CD4-positive, alpha-beta T cell treated with Interleukin-10 for 1 hour (primary cell): ENCODE data around the gene TMEM171.

Source experiments
- DNase-seq: peaks from one replicate; pipeline ENCODE4 v3.0.0-alpha.2; 2020

The TMEM171 gene

DNA sequence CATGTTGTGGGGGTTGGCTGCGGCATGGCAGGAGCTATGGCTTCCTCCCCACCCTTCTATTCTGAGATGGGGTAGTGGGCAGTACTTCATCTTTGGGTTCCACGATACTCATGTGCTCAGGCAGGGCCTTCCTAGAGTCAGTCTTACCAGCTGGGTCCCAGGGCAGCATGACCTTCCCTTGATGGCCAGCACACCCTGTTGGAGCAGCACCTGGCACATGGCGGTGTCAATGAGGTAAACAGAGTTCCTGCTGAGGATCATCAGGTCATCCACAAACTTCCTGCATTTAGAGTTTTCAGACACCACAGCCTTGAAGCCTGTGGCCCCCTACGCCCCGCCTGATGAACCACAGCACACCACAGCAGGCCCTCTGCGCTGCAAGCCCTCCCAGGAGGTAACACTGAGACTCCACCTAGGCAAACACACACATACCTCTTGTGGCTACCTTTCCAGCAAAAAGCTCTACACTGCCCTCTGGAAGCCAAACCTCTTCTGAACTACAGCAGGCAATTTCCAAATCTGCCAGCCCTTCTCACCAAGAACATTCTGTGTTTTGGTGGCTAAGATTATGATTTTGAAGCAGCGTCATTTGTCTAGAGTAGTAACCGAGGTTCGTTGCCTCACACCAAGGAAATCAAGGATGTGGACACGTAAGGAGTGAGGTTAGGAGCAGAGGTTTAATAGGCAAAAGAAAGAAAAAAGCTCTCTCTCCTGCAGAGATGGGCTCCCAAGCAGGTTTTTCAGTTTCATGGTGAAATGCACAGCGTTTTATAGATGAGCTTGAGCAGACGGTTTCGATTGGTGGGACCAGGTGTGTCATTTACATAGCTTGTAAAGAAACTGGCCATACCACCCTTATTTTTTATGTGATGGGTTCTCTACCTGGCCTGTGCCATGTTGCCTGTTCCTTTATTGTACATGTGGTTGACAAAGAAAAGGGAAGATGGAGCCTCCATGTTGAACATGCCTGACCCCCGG is 32.3 kb downstream of the TMEM171 start:
- DNase-seq = no peak

DNA sequence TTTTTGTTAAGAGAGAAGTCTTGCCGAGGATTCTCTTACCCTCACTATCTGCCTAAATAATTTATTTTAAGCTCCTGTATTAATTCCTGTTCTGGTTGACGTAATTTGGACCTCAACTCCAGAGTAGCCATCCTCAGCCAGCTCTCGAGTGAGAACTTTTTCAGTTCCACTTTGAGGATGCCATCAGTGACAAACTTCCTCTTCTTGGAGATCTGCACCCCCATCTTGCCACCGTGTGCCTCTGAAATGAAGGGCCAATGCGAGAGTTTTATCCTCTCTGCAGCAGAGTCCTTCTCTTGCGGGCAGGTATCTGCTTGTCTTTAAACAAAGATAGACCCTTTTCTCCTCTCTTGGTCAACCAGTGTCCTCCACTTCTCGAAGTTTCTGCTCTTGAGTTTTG is 33.1 kb downstream of the TMEM171 start:
- no peak for DNase-seq

DNA sequence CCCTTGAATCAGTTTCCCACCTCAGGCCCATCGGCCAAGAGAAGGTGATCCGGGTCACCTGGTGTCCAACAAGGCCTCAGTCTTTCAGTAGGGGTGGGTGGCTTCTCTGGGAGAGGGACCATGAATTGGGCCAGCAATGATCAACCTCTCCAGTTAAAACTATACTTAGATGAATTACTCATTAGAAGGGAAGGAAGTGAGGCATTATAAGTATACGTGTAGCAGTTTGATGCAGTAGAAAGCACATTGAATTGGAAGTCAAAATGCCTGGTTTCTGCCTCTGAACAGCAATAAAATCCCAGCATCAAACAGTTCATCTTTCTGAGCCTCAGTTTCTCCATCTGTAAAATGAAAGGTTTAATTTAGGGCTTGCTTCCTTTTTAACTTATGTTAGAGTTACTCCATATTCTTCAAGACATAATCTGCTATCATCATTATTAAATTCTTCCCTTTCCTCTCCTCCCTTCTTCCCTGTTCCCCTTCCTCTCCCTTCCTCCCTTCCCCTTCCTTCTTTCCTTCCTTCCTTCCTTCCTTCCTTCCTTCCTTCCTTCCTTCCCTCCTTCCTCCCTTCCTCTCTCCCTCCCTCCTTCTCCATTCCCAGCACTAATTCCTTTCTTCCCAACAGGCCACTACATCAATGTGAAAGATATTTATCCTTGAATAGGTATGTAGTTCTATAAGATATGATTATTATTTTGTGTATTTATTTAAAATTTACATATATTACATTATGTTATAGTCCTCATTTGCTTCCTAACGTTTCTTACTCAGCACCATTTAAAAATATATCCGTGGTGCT is 34.0 kb downstream of the TMEM171 start:
- no peak for DNase-seq

DNA sequence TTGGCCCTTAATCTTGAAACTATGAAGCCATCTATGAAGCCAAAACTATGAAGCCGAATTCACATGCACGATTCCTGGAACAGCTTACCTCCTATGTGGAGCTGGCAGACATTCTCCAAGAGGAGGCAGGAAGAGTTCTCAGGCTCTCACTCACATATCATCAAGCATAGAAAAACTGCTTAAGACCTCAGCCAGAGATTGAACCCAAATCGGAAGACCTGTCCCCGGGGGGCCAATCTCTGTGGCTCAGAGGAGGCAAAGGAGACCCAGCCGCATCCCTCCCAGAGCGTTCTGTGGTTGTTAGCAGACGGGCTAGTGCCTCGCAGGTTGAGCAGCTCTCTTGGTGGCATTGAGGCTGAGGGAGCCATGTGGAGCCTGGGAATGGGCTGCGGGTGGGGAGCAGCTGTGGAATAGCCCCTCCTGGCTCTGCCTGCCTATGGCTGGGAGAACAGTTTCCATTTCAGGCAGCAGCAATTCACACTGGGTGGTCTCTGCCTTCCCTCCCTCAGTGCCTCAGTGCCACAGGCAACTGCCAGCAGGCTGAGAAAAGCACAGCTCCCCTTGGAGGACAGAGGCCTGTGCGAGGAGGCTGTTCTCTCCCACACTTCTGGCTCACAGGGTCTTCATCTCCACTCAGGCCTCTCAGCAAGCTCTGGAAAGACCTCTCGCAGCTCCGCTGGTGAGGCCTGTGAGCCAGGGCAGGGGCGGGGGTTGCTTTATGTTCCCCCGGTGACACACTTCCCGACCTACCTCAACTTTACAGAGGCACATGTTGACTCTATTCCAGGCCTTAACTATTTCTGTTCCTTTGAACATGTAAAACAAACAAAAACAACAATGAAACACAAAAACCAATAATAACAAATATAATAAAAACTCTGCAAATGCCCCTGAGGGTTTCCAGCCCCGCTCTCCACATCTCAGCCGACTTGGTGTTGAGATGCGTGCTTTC is 35.2 kb downstream of the TMEM171 start:
- no peak for DNase-seq

DNA sequence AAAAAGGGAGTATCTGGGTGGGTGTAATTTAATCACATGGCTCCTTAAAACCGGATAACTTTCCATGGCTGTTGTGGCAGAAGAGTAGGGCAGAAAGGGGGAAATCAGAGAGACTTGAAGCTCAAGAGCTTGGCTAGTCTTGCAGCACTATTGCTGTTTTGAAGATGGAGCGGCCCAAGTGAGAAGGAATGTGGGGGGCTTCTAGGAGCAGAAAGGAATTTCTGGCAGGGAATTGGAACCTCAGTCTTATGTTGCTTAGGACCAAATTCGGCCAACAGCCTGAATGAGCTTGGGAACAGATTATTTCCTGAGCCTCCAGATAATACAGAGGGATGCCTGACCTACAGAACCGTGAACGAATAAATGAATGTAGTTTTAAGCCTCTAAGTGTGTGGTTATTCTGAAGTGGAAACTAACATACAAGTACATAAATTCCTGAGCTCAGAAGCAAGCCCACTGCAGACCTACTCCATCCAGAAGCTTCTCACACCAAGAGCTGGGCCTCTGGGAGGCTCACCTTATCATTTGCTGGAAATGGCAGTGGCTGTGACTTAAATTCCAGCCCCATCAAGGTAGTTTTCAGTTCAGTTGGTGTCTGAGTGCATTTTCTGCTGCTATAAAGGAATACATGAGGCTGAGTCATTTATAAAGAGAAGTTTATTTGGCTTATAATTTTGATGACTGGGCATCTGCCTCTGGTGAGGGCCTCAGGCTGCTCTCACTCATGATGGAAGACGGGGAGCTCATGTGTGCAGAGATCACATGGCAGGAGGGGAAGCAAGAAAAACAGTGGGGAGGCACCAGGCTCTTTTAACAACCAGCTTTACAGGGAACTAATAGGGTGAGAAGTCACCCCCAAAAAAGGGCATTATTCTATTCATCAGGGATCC is 37.3 kb downstream of the TMEM171 start:
- no peak for DNase-seq

DNA sequence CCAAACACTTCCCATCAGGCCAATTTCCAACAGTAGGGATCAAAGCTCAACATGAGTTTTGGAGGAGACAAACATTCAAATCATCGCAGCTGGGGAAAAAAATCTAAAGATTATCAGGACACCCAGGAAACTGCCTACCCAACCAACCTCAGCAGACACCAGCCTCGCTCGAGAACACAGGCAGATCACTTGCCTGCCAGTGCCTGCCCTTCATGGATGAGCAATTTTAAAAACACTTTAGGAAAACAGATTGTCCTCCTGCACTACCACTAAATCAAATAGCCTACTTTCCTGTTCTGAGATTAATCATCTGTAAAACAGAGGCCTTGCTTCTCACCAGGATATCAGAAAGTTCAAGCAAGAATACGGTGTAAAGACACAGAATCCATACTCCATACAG is 37.9 kb downstream of the TMEM171 start:
- no peak for DNase-seq

DNA sequence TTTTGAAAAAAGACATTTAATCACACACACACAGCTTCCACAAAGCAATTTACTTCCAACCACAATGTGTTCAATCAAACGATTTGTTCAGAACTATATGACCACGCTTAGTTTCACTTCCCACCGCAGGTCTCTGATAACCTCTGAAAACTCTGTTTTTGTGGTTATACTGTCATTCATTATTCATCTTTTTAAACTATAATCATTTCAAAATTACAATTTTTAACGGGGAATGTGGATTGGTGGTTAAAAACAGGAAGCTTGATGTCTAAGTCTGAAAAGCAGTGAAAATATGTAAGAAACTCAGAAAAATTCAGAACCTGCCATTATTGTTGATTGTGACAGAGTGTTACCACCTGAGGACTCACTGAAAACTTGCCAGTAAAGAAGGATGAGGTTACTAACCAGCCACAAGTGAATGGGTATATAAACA is 39.9 kb downstream of the TMEM171 start:
- peak; percentile 40 for DNase-seq

DNA sequence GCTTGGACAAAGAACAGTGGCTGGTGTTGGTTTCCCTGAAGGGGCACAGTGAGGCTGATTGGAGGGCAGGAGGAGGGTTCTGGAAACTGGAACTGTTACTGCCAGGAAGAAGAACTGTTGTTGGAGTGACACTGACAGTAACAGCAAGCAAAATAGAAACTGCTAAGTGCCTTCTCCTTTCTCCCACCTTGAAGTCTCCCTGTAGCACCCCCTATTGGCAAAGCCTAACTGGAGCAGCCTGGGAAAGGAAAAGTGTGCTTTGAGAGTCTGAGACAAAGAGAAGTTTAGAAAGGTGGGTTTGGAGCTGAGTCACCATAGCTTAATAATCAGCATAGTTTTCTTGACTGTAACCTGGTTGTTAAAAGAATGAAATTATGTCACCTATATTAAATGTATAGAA is 50.1 kb downstream of the TMEM171 start:
- peak; percentile 25 for DNase-seq

DNA sequence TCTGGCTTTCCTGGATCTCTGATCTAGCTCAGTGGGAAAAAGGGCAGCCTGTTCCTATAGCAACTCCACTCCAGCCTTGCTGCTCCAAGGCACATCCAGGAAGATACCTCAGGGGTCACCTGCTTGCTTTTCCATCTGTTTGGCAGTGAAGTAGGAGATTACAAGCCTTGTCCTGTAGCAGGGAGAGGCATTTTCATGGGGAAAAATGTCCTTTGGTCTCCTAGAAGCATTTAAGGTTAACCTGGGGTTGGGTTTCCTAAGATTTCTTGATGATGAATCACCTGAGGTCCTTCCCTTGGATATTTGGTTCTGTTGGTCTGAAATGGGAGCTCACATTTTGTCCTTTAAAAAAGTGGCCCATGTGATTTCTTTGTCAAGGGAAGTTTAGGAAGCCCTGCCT is 51.1 kb downstream of the TMEM171 start:
- no peak for DNase-seq

DNA sequence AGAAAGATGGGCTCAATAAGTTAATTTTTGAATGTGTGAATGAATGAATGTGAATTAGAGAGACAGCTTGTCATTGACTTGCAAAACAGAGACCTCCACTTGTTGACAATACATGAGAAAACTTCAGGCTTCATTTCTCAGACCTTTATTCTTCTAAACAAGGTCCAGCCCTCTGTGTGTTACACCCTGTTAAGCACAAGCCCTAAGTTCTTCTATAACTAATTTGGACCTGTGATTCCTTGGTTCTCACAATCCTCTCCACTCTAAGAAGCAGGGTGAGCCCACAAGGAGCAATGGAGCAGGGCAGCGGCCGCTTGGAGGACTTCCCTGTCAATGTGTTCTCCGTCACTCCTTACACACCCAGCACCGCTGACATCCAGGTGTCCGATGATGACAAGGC is 52.6 kb downstream of the TMEM171 start, which contains the start of gene TMEM174:
Gene TMEM174 (plus strand): TSS at position 243 of the 400 bp plus-strand sequence. CDS start 51 bp downstream, at position 294.
- DNase-seq = no peak

DNA sequence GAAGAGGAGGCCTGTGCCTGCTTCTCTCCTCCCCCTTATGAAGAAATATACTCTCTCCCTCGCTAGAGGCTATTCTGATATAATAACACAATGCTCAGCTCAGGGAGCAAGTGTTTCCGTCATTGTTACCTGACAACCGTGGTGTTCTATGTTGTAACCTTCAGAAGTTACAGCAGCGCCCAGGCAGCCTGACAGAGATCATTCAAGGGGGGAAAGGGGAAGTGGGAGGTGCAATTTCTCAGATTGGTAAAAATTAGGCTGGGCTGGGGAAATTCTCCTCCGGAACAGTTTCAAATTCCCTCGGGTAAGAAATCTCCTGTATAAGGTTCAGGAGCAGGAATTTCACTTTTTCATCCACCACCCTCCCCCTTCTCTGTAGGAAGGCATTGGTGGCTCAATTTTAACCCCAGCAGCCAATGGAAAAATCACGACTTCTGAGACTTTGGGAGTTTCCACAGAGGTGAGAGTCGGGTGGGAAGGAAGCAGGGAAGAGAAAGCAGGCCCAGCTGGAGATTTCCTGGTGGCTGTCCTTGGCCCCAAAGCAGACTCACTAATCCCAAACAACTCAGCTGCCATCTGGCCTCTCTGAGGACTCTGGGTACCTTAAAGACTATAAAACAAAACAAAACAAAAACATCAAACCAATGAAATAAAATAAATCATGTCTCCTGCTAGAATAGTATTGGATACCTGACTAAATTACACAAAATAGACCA is 53.9 kb downstream of the TMEM171 start:
- DNase-seq = no peak

DNA sequence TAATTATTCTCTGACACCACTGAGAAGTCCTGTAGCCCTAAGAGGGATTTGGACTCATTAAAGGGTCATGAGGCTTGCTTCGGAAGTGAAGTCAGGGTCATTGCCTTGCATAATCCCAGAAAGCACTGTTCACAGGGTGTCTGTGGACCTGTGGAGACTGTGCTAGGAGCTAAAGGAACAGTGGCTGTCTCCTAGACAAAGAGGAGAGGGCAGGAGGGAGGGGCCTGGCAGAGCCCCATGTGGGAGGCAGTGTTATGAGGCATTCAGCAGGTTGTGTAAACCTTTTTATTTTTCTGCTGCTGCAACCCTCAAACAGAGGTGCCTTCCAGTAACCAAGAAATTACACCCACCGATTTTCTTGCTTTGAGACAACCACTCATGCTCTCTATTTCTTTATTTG is 55.9 kb downstream of the TMEM171 start:
- no peak for DNase-seq

DNA sequence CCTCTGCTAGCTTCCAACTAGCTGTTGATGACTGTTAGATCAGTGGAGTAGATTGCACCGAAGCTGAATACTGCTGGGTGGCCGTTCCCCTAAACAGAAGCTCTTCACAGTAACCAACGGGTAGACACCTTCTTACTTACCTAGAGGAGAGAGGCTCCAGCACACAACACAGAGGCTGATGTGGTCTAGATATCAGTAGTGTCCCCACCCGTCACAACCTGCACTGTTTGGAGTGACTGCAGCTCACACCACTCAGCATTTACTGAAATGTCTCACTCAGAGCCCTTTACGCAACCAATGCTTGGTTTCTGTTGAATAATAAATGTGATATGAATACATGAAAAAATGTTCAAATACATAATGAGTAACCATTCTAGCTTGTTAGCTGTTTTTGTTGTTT is 57.9 kb downstream of the TMEM171 start:
- DNase-seq = no peak

DNA sequence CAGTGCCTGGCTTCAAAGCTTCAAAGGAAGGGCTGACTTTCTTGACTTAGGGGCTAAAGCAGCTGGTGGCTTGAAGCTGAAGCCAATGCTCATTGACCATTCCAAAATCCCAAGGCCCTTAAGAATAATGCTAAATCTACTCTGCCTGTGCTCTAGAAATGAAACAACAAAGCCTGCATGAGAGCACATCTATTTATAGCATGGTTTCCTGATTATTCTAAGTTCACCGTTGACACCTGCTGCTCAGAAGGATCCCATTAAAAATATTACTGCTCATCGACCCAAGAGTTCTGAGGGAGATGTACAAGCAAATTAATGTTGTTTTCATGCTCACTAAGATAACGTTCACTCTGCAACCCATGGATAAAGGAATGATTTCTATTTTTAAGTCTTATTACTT is 59.4 kb downstream of the TMEM171 start:
- DNase-seq = no peak

DNA sequence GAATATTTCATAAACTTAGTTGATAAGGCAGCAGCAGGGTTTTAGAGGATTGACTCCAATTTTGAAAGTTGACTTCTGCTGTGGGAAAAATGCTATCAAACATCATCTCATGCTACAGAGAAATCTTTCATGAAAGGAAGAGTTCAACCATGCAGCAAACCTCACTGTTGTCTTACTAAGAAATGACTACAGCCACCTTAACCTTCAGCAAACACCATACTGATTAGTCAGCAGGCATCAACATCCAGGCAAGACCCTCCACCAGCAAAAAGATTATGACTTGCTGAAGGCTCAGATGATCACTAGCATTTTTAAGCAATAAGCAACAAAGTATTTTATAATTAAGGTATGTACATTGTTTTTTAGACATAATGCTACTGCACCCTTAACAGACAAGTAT is 60.2 kb downstream of the TMEM171 start:
- no peak for DNase-seq
